Epithelial cell of prostate (primary cell): Measurements from ENCODE around the gene HCN1.
"Not testable (repeated sequence)": the region's sequence is repeated elsewhere in the genome, so short reads cannot be mapped to it uniquely, and the experiment has no call there.

Experiments
- DNase-seq: peaks from one replicate; pipeline ENCODE4 v3.0.0-alpha.2; 2011; ENCODE audit warnings: low read depth, low spot score
- H3K27ac ChIP-seq: fragments of 450-650 bp; 2 replicates; pipeline ENCODE4 v1.5.1; 2017; ENCODE audit warnings: mild to moderate bottlenecking

Gene HCN1

DNA sequence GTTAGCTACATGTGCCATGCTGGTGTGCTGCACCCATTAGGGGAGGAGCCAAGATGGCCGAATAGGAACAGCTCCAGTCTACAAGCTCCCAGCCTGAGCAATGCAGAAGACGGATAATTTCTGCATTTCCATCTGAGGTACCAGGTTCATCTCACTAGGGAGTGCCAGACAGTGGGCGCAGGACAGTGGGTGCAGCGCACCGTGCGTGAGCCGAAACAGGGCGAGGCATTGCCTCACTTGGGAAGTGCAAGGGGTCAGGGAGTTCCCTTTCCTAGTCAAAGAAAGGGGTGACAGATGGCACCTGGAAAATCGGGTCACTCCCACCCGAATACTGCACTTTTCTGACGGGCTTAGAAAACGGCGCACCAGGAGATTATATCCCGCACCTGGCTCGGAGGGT is 251.3 kb downstream of the HCN1 start:
- not testable (repeated sequence) for DNase-seq, H3K27ac ChIP-seq

GRCh38 chr5:45440466-45440865 is 255.7 kb downstream of the HCN1 start:
- no peak overlapping the region for H3K27ac ChIP-seq
- no peak for DNase-seq

GRCh38 chr5:45437752-45438151 is 258.4 kb downstream of the HCN1 start:
- DNase-seq = no peak
- no peak overlapping the region for H3K27ac ChIP-seq

GRCh38 chr5:45417285-45417998 is 278.7 kb downstream of the HCN1 start:
- H3K27ac ChIP-seq = no peak overlapping the region
- DNase-seq = no peak

DNA sequence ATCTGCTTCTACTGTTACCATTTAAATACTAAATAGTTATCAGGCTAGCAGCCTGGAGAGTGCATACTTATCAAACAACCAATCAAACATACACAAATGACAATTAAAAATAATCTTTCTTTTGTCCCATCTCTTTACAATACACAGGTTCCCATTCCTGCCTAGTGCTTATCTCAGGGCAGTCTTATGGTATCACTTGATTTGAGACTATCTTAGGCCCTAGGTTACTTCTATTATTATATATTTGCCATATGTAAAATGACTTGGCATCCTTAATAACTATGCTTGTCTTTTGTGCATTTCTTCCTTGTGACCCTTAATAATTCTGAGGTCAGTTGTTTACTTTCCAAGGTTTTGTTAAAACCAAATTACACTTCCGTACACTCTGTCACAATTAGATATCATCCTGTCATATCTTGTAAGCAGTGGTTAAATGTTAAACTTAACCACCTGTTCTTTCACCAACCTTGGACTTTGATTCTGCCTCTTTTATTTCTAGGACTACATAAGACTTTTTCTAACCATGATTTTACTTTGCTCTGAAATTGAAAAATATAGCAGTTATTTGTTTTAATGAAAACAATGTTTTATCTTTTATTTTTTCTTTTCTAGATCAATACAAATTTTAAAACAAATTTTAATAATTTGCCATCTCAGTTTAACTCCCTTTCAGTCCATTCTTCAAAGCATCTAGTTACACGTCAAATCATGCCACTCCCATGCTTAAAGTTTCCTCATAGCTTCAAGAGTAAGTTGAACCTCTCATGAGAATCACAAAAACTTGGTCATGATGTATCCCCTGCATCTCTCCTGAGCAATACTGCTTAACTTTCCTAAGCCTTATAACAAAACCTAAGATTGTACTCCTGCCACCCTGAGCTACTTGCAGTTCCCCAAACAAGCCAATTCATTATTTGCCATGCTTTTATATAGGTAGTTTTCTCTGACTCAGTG is 281.3 kb downstream of the HCN1 start:
- DNase-seq = no peak
- no peak overlapping the region for H3K27ac ChIP-seq

GRCh38 chr5:45411971-45412612 is 284.1 kb downstream of the HCN1 start:
- DNase-seq = no peak
- H3K27ac ChIP-seq = no peak overlapping the region

DNA sequence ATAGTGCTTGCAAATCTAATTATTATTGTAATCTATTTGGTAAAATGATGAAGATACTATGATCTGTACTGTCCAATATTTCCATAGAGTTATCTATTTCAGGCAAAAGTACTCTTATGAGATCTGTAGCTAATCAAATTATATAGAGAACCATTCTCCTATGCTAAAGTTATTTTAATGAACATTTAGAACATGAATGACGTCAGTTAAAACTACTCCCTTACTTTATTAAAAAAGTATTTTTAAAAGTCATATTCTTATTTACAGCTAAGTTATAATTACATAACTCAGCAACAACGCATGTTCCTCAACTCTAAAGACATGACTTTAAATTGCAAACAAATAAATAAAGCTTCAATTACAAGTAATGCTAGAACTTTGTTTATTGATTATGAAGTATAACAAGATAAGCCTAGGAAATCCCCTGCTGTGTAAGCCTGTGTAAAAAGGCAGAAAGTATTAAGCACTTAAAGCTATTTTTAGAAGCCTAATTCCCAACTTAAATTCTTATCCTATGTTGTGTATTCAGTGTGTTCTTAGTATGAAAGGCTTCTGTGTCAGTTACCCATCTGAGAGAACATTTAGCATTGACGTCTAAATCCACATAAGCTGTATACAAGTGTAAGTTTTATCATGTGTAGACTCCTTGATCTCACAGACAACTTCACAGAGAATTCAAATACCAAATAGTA is 285.7 kb downstream of the HCN1 start:
- DNase-seq = no peak

DNA sequence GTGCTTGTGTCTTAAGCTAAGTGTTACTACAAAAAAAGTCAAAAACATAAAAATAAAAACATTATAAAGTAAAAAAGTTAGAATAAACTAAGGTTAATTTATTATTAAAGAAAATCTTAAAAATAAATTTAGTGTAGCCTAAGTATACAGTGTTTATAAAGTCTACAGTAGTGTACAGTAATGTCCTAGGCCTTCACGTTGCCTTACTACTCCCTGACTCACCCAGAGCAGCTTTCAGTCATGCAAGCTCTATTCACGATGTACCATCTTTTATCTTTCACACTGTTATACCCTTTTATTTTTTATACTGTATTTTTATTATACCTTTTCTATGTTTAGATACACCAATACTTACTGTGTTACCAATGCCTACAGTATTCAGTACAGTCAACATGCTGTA is 288.1 kb downstream of the HCN1 start:
- no peak for DNase-seq
- H3K27ac ChIP-seq = no peak overlapping the region

More for the DNA sequence above, 285.7 kb downstream of the HCN1 start:
- H3K27ac ChIP-seq = no peak overlapping the region

GRCh38 chr5:45402804-45403455 is 293.2 kb downstream of the HCN1 start:
- DNase-seq = no peak
- no peak overlapping the region for H3K27ac ChIP-seq

- no peak overlapping the region for H3K27ac ChIP-seq
- DNase-seq = no peak
Observed at GRCh38 chr5:45399041-45399440, 297.1 kb downstream of the HCN1 start.

GRCh38 chr5:45385321-45386058 is 310.7 kb downstream of the HCN1 start:
- DNase-seq = no peak
- H3K27ac ChIP-seq = no peak overlapping the region

GRCh38 chr5:45383985-45384384 is 312.2 kb downstream of the HCN1 start:
- no peak for DNase-seq
- H3K27ac ChIP-seq = no peak overlapping the region

DNA sequence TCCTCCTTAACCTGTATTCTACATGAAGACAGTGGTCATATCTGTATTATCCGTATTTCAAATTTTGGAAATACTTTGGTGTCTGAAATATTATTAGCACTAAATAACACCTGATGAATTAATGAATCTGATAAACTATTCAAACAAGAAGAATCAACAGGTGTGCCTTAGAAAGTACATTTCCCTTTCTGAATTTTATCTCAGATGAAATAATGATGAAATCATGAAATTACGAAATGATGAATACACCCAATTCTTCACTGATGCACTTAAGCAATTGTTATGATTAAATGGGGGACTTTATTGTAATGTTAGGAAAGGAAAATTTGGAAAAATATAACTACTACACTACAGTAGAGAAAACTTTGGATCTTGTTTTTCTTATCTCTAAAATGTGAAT is 313.6 kb downstream of the HCN1 start:
- no peak overlapping the region for H3K27ac ChIP-seq
- DNase-seq = no peak

DNA sequence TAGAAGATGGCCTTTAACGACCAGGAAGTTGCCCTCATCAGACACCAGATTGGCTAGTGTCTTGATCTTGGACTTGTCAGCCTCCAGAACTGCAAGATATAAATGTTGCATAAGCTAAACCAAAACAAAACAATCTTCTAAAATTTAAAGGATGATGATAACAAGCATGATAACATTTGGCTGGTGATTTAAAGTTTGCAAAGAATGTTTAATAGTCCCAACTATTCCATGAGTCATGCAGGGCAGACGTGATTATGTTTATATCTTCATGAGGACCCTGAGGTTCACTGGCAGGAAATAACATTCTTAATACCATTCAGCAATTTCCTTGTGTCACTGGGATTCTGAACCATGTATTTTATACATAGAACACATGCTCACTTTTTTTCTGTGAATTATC is 319.8 kb downstream of the HCN1 start:
- DNase-seq = no peak
- H3K27ac ChIP-seq = no peak overlapping the region

DNA sequence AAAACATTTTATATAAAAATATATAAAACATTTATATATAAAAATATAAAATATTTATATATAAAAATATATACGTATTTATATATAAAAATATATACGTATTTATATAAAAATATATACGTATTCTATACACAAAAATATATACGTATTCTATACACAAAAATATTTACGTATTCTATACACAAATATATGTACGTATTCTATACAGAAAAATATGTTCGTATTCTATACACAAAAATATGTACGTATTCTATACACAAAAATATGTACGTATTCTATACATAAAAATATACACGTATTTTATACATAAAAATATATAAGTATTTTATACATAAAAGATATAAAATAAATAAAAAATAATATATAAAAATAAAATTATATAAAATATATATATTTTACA is 323.6 kb downstream of the HCN1 start:
- no peak for DNase-seq

DNA sequence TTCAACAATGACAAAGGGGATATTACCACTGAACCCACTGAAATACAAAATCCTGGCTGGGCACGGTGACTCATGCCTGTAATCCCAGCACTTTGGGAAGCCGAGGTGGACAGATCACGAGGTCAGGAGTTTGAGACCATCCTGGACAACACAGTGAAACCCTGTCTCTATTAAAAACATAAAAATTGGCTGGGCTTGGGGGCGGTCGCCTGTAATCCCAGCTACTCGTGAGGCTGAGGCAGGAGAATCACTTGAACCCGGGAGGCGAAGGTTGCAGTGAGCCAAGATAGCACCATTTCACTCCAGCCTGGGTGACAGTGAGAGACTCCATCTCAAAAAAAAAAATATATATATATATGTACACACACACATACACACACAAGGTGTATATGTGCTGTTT is 324.8 kb downstream of the HCN1 start:
- DNase-seq, H3K27ac ChIP-seq: not testable (repeated sequence)

More for the DNA sequence above, 323.6 kb downstream of the HCN1 start:
- H3K27ac ChIP-seq = no peak overlapping the region

DNA sequence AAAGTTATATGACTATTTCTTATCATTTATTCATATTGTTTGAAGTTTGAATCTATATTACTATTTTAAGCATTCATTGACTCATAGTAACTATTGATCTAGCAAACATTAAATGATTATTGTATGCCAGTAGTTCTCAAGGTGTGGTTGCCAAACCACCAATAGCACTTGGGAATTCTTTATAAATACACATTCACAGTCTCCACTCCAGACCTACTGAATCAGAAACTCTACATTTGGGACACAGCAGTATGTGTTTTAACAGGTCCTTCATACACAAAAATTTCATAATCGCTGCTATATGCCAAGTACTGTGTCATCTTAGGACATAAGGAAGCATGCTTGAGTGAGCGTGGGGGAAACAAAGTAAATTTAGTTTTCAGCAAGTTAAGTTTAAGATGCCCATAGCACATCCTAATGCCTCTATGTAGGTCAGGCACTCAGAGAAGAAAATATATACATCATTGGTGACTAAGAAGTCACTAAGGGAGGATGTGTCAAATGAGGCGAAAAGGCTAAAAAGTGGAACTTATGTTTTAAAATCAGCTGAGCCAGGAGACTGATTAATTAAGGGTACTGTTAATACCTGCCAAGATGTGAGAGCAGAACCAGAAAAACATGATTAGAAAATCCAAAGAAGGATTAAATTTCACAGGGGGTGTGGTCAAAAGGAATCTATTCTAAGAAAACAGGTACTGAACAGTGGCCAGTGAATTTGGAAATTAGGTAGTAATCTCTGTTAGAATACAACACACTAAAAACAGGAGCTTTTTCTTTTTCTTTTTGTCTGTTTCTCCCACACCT is 340.8 kb downstream of the HCN1 start:
- DNase-seq = no peak

GRCh38 chr5:45336464-45336863 is 359.7 kb downstream of the HCN1 start:
- H3K27ac ChIP-seq = no peak overlapping the region
- no peak for DNase-seq

More for the DNA sequence above, 340.8 kb downstream of the HCN1 start:
- no peak overlapping the region for H3K27ac ChIP-seq
